EL (cell line): ENCODE data around the gene PIK3R2.

Experiments
- DNase-seq: peaks from one replicate; pipeline ENCODE4 v3.0.0-alpha.2; 2016

Gene PIK3R2

GRCh38 chr19:18126097-18126496, 26.9 kb upstream of the PIK3R2 start:
- no peak for DNase-seq

- DNase-seq: peak; percentile 47
Observed at GRCh38 chr19:18128044-18128443, 24.9 kb upstream of the PIK3R2 start.

- no peak for DNase-seq
Observed at GRCh38 chr19:18128805-18129204, 24.2 kb upstream of the PIK3R2 start.

GRCh38 chr19:18130523-18131242, 22.3 kb upstream of the PIK3R2 start:
- DNase-seq: no peak

GRCh38 chr19:18131841-18132596, 20.9 kb upstream of the PIK3R2 start:
- no peak for DNase-seq

GRCh38 chr19:18135712-18136584, 17.0 kb upstream of the PIK3R2 start:
- DNase-seq: no peak

- no peak for DNase-seq
Observed at GRCh38 chr19:18137242-18137641, 15.7 kb upstream of the PIK3R2 start.

- no peak for DNase-seq
Observed at GRCh38 chr19:18137657-18138339, 15.2 kb upstream of the PIK3R2 start.

GRCh38 chr19:18140473-18140872, 12.5 kb upstream of the PIK3R2 start:
- DNase-seq: no peak

- DNase-seq: no peak
Observed at GRCh38 chr19:18141031-18141430, 11.9 kb upstream of the PIK3R2 start.

GRCh38 chr19:18143902-18144301, 9.1 kb upstream of the PIK3R2 start:
- DNase-seq: no peak

- DNase-seq: no peak
Observed at GRCh38 chr19:18144361-18144760, 8.6 kb upstream of the PIK3R2 start.

- DNase-seq: no peak
Observed at GRCh38 chr19:18144906-18145305, 8.1 kb upstream of the PIK3R2 start.

- DNase-seq: no peak
Observed at GRCh38 chr19:18145391-18145999, 7.5 kb upstream of the PIK3R2 start.

GRCh38 chr19:18147396-18147795, 5.6 kb upstream of the PIK3R2 start:
- DNase-seq: no peak

GRCh38 chr19:18149596-18149975, 3.4 kb upstream of the PIK3R2 start:
- no peak for DNase-seq

GRCh38 chr19:18150776-18151624, 2.0 kb upstream of the PIK3R2 start:
- no peak for DNase-seq

GRCh38 chr19:18152442-18152816, 534 bp upstream of the PIK3R2 start:
- DNase-seq: peak; percentile 99

GRCh38 chr19:18153556-18154134, 682 bp downstream of the PIK3R2 start:
- peak; percentile 18 for DNase-seq

GRCh38 chr19:18155095-18156087, 2.4 kb downstream of the PIK3R2 start:
- no peak for DNase-seq
